ENCODE measurements around the gene ACTR1B.

The ACTR1B gene

DNA sequence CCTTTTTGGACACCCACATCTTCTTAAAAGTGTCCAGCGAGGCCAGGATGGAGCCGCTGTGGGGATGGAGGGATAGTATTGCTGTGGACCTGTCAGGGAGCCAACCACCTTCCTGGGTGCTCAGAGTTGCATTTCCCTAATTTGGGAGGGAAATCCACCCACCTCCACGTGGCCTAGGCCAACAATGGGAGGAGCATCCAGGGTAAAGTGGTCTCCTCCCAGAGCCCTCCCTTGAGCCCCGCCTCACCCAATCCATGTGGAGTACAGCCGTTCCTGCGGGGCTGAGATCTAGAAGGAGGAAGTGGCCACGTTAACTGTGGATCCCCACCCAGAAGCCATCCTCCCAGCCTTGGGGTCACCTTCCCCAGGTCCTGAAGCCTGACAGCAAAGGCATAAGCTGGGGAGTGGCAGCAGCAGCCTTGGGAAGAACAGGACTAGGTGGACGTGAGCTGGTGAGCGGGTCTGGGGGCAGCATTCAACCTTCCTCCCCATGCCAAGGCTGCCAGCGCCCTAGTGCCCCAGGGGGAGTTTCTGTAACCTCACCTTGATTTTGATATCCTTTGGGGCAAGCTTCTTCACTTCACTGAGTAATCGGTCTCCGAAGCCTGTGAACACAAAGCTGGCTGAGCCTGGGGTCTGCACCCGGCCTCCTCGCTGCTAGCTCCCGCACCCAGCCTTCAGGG lies 6.8 kb downstream of the ACTR1B start:
- Histone ChIP-seq H3K4me1 (ENCODE audit: control insufficient read depth, insufficient read depth, low read length) (peaks cover 14% of the 10 kb centered on the region), H3K36me3 (ENCODE audit: control insufficient read depth, insufficient read depth, low read length, severe bottlenecking) (peaks cover 49% of the 10 kb centered on the region)
- DNase-seq (ENCODE audit: low read depth), result no peak

DNA sequence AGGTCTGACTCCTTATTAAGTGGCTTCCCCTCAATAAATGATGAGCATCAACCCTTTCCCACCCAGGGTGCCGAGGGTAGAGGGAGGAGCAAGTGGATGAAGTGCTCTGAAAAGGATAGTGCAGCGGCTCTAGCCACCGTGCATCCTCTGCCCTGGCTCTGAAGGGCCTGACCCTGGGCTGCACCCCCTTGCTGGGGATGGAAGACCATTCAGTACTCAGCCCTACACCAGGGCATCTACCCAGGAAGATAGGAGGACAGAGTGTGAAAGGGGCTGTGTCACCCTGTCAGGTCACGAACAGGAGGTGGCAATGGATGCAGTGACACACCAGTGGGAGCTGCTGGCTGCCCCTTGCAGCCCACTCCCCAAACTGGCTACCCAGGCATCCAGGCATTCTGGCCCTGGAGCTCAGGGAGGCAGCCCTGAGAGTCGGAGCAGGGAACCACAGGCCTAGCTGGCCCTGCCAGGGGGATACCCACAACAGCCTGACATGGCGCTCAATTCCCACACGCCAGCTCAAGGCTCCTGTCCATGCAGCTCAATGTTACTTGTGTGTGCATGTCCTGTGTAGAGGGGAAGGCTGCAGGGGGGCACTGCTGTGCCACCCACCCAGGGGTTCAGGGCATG lies 7.6 kb downstream of the ACTR1B start:
- Histone ChIP-seq H3K4me1 (ENCODE audit: control insufficient read depth, insufficient read depth, low read length) (peaks cover 6% of the 10 kb centered on the region), H3K9me3 (ENCODE audit: control insufficient read depth, low read length) (peaks cover 12% of the 10 kb centered on the region), H3K4me3 (ENCODE audit: low read length) (no peak overlapping the region), H3K27me3 (replicated peaks; ENCODE audit: control insufficient read depth, insufficient read depth, low read length) (no peaks in the 10 kb centered on the region), H3K36me3 (ENCODE audit: control insufficient read depth, insufficient read depth, low read length, severe bottlenecking) (peaks cover 49% of the 10 kb centered on the region), H3K9ac (ENCODE audit: low read length) (no peak overlapping the region)
- DNase-seq (ENCODE audit: low read depth), result no peak

More for the DNA sequence above, 6.8 kb downstream of the ACTR1B start:
- H3K9me3 ChIP-seq (ENCODE audit: control insufficient read depth, low read length), result peaks cover 12% of the 10 kb centered on the region
- no peaks in the 10 kb centered on the region for H3K27me3 ChIP-seq (replicated peaks; ENCODE audit: control insufficient read depth, insufficient read depth, low read length)
- H3K4me3 ChIP-seq (ENCODE audit: low read length), result no peak overlapping the region
- no peak overlapping the region for H3K9ac ChIP-seq (ENCODE audit: low read length)

DNA sequence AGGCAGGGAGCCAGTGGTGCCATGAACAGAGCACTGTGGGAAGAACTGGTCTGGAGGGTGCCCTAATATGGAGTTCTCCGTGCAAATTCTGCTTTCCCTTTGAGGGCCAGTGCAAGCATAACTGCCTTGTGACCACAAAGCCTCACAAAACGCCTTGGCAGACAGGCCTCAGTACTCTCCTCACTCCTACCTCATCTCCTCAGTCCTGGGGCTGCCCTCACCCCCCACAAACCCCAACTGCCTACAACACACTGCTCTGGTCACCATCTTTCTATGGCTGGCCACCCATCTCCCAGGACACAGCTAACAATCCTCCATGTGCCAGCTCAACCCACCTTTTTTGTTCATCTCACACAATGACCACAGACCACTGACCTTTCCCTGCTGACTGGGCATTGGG lies 9.1 kb downstream of the ACTR1B start:
- Histone ChIP-seq H3K4me3 (ENCODE audit: low read length) (no peak overlapping the region), H3K36me3 (ENCODE audit: control insufficient read depth, insufficient read depth, low read length, severe bottlenecking) (peaks cover 59% of the 10 kb centered on the region)
- DNase-seq (ENCODE audit: low read depth), result no peak

DNA sequence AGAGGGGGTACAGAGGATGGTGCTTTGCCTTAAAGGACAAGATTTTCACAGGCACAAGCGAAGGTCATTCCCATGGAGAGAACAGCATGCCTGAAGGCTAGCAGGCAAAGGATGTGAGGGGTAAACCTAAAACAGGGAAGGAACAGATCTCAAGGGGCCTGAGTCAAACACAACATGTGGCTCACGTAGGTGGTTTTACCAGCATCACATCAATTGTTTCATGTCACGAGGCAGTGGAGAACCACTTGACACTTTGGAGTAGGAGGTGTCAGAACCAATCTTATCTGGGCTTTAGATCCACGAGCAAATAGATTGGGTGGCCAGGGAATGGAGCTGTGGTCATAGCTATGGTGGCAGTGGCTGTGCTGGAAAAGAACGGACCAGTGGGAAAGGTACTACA lies 9.5 kb downstream of the ACTR1B start:
- H3K4me3 ChIP-seq (ENCODE audit: low read length), result no peak overlapping the region
- H3K9me3 ChIP-seq (ENCODE audit: control insufficient read depth, low read length), result peaks cover 12% of the 10 kb centered on the region
- H3K9ac ChIP-seq (ENCODE audit: low read length), result no peak overlapping the region
- no peaks in the 10 kb centered on the region for H3K4me1 ChIP-seq (ENCODE audit: control insufficient read depth, insufficient read depth, low read length)
- DNase-seq (ENCODE audit: low read depth), result no peak
- H3K27me3 ChIP-seq (replicated peaks; ENCODE audit: control insufficient read depth, insufficient read depth, low read length), result no peaks in the 10 kb centered on the region
- peaks cover 64% of the 10 kb centered on the region for H3K36me3 ChIP-seq (ENCODE audit: control insufficient read depth, insufficient read depth, low read length, severe bottlenecking)

More for the DNA sequence above, 9.1 kb downstream of the ACTR1B start:
- H3K27me3 ChIP-seq (replicated peaks; ENCODE audit: control insufficient read depth, insufficient read depth, low read length), result no peaks in the 10 kb centered on the region
- H3K9me3 ChIP-seq (ENCODE audit: control insufficient read depth, low read length), result peaks cover 12% of the 10 kb centered on the region
- no peak overlapping the region for H3K9ac ChIP-seq (ENCODE audit: low read length)
- H3K4me1 ChIP-seq (ENCODE audit: control insufficient read depth, insufficient read depth, low read length), result no peaks in the 10 kb centered on the region

DNA sequence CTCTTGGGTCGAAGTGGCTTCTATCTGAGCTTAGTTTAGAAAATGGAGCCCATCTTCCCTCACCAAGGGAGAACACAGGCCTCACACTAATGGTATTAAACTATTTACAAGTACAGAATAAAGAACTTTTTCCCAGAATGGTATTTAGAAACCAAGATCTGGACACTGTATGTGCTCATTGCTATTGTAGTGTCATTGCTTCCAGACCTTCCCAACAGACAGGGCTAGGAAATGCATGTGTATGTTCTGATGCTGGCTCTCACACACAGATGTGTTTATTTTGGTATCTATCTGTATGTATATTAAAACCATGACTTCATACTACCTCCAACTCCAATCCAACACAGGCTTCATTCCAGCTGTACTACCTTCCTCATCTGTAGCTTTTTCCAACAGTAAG lies 10.0 kb downstream of the ACTR1B start:
- Histone ChIP-seq H3K4me1 (ENCODE audit: control insufficient read depth, insufficient read depth, low read length) (no peaks in the 10 kb centered on the region), H3K9ac (ENCODE audit: low read length) (no peak overlapping the region), H3K9me3 (ENCODE audit: control insufficient read depth, low read length) (peaks cover 12% of the 10 kb centered on the region), H3K27me3 (replicated peaks; ENCODE audit: control insufficient read depth, insufficient read depth, low read length) (no peaks in the 10 kb centered on the region), H3K4me3 (ENCODE audit: low read length) (no peak overlapping the region), H3K36me3 (ENCODE audit: control insufficient read depth, insufficient read depth, low read length, severe bottlenecking) (peaks cover 65% of the 10 kb centered on the region)
- no peak for DNase-seq (ENCODE audit: low read depth)

DNA sequence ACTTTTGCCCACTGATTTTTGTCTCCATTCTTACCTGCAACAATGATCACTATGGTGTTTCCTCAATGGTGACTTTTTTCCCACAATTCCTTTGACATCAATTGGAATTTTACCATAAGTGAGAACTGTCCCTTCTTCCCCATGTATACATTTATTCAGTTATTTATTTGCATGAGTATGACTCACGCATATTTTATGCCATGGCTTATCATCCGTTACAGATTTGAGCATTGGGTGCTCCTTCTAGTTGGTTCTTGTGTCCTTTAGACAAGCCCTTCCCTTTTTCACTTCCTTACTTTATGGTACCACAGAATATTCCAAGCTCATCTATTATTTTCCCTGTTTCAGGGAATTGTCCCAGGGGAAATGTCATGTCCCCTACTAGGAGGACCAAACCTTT lies 10.4 kb downstream of the ACTR1B start:
- Histone ChIP-seq H3K9ac (ENCODE audit: low read length) (no peak overlapping the region), H3K4me3 (ENCODE audit: low read length) (no peak overlapping the region), H3K36me3 (ENCODE audit: control insufficient read depth, insufficient read depth, low read length, severe bottlenecking) (peaks cover 65% of the 10 kb centered on the region), H3K27me3 (replicated peaks; ENCODE audit: control insufficient read depth, insufficient read depth, low read length) (no peaks in the 10 kb centered on the region), H3K9me3 (ENCODE audit: control insufficient read depth, low read length) (peaks cover 12% of the 10 kb centered on the region), H3K4me1 (ENCODE audit: control insufficient read depth, insufficient read depth, low read length) (no peaks in the 10 kb centered on the region)
- DNase-seq (ENCODE audit: low read depth), result no peak

DNA sequence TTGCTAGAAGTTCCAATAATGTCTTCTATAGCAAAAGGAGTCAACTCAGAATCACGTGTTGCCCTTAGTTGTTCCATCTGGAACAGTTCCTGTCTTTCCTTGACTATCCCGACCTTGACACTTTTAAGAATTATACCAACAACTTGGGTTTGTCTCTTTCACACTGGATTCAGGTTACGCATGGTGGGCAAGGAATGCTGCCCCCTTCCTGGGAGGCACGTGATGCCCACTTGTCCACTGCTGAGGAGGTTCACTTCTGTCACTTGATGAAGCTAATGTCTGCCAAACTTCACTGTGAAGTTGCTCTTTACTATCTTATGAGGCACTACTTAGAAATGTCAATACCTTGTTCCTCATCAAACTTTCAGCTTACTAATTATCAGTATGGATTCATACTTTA lies 12.7 kb downstream of the ACTR1B start:
- no peak for DNase-seq (ENCODE audit: low read depth)
- no peaks in the 10 kb centered on the region for H3K27me3 ChIP-seq (replicated peaks; ENCODE audit: control insufficient read depth, insufficient read depth, low read length)
- peaks cover 12% of the 10 kb centered on the region for H3K4me1 ChIP-seq (ENCODE audit: control insufficient read depth, insufficient read depth, low read length)
- peaks cover 57% of the 10 kb centered on the region for H3K36me3 ChIP-seq (ENCODE audit: control insufficient read depth, insufficient read depth, low read length, severe bottlenecking)
- H3K4me3 ChIP-seq (ENCODE audit: low read length), result no peak overlapping the region
- H3K9me3 ChIP-seq (ENCODE audit: control insufficient read depth, low read length), result peaks cover 12% of the 10 kb centered on the region
- no peak overlapping the region for H3K9ac ChIP-seq (ENCODE audit: low read length)

DNA sequence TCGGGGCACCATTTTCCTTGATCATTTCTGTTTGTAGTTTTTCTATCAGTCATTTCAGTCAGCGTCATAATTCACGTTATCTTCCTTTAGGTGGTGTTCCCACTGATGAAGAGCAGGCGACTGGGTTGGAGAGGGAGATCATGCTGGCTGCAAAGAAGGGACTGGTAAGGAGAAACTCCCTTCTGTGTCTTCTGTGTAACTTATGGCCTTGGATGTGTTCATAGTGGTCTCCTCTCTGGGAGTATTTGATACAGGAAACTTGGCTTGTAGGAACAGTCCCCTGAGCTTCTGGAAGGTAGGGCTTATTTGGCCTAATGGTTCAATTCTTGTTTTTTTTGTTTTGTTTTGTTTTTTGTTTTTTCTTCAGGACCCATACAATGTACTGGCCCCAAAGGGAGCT lies 16.9 kb downstream of the ACTR1B start:
- Histone ChIP-seq H3K27me3 (replicated peaks; ENCODE audit: control insufficient read depth, insufficient read depth, low read length) (no peaks in the 10 kb centered on the region), H3K9me3 (ENCODE audit: control insufficient read depth, low read length) (no peaks in the 10 kb centered on the region), H3K36me3 (ENCODE audit: control insufficient read depth, insufficient read depth, low read length, severe bottlenecking) (peaks cover 37% of the 10 kb centered on the region), H3K4me3 (ENCODE audit: low read length) (peak overlapping the region; percentile 98), H3K4me1 (ENCODE audit: control insufficient read depth, insufficient read depth, low read length) (peaks cover 18% of the 10 kb centered on the region), H3K9ac (ENCODE audit: low read length) (peak overlapping the region; percentile 99)
- no peak for DNase-seq (ENCODE audit: low read depth)

DNA sequence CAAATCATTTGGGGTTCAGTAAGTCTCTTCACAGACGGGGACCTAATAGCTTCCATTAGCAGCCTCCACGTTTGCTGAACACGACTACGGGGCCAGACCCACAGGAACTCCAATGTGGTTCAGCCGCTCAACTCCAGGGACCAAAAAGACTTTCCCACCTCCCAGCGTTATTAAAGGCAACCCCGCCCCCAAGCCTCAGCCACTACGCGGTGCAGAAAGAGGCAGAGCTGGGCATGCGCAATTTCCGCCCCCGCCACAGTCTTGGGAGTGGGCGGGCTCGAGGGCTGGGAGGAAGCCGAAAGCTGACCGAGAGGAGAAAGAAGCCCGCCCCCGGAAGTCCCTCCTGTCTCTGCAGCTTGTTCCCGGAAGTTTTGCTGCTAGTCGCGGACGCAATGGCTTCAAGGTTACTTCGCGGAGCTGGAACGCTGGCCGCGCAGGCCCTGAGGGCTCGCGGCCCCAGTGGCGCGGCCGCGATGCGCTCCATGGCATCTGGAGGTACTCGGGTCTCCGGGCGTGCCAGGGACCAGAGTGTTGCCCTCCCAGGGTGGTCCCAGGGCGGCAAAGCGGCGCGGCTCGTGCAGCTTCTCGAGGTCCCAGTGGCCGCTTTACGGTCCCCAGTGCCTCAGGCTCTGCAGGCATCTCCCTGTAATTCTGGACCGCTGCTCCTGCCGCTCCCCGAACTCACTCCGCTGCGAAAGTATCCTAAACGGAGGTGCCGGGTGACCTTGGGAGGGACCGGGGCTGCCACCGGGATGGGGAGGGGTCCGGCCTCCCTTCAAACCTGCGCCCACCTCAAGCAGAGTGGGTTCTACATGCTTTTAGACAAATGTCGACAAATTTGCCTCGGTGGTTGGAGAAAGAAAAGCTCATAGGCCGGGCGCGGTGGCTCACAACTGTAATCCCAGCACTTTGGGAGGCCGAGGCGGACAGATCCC lies 17.9 kb downstream of the ACTR1B start, which contains the start of gene COX5B:
Gene COX5B, plus strand, starts transcription at position 368 of the 935 bp plus-strand sequence. Its CDS starts 25 bp downstream, at position 393.
- peaks cover 34% of the 10 kb centered on the region for H3K36me3 ChIP-seq (ENCODE audit: control insufficient read depth, insufficient read depth, low read length, severe bottlenecking)
- peak within 1 kb of the TSS; percentile 98 for H3K4me3 ChIP-seq (ENCODE audit: low read length)
- peak within 1 kb of the TSS; percentile 99 for H3K9ac ChIP-seq (ENCODE audit: low read length)
- H3K27me3 ChIP-seq (replicated peaks; ENCODE audit: control insufficient read depth, insufficient read depth, low read length), result no peaks in the 10 kb centered on the region
- no peaks in the 10 kb centered on the region for H3K9me3 ChIP-seq (ENCODE audit: control insufficient read depth, low read length)
- H3K4me1 ChIP-seq (ENCODE audit: control insufficient read depth, insufficient read depth, low read length), result peaks cover 18% of the 10 kb centered on the region
- DNase-seq (ENCODE audit: low read depth), result peak; percentile 100

DNA sequence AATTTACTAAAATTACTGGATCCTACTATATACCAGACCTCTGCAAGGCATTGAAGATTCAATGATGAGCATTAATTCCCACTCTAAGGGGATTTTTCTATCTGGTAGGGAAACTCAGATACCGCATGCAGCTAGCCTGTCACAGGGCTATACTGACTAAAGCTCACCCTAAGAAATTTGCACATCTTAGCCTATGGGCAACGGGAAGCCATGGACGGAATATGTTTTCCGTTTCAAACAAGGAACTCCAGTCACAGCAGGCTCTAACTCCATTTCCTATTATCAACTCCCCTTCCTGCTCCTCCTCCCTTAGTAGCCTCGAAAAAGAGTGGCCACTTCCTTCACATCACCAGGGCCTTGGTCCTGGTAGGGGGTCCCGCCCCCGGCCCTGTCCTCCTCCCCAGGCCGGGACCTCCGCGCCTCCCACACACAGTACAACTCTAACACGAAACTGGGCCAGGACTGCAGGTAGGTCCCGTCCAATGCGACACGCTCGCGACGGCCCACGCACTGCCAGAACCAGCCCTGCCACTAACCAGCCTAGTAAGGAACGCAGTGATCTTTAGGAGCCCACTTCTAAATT lies 18.6 kb downstream of the ACTR1B start:
- H3K4me3 ChIP-seq (ENCODE audit: low read length), result peak overlapping the region; percentile 98
- peak overlapping the region; percentile 99 for H3K9ac ChIP-seq (ENCODE audit: low read length)
- H3K4me1 ChIP-seq (ENCODE audit: control insufficient read depth, insufficient read depth, low read length), result peaks cover 18% of the 10 kb centered on the region
- peaks cover 29% of the 10 kb centered on the region for H3K36me3 ChIP-seq (ENCODE audit: control insufficient read depth, insufficient read depth, low read length, severe bottlenecking)
- no peaks in the 10 kb centered on the region for H3K27me3 ChIP-seq (replicated peaks; ENCODE audit: control insufficient read depth, insufficient read depth, low read length)
- no peak for DNase-seq (ENCODE audit: low read depth)
- no peaks in the 10 kb centered on the region for H3K9me3 ChIP-seq (ENCODE audit: control insufficient read depth, low read length)

All from adipocyte (in vitro differentiated cells).